GM18499 (cell line): Measurements from ENCODE around the gene ZNF384.
"Not testable (repeated sequence)": the region's sequence is repeated elsewhere in the genome, so short reads cannot be mapped to it uniquely, and the experiment has no call there.

Source experiments
- ATAC-seq: cut with Tn5 transposase; IDR thresholded peaks from one replicate; pipeline ENCODE4 v1.9.1; 2021; ENCODE audit warnings: moderate number of reproducible peaks; ENCODE audit not compliant: insufficient read depth, unreplicated experiment

ZNF384 gene

DNA sequence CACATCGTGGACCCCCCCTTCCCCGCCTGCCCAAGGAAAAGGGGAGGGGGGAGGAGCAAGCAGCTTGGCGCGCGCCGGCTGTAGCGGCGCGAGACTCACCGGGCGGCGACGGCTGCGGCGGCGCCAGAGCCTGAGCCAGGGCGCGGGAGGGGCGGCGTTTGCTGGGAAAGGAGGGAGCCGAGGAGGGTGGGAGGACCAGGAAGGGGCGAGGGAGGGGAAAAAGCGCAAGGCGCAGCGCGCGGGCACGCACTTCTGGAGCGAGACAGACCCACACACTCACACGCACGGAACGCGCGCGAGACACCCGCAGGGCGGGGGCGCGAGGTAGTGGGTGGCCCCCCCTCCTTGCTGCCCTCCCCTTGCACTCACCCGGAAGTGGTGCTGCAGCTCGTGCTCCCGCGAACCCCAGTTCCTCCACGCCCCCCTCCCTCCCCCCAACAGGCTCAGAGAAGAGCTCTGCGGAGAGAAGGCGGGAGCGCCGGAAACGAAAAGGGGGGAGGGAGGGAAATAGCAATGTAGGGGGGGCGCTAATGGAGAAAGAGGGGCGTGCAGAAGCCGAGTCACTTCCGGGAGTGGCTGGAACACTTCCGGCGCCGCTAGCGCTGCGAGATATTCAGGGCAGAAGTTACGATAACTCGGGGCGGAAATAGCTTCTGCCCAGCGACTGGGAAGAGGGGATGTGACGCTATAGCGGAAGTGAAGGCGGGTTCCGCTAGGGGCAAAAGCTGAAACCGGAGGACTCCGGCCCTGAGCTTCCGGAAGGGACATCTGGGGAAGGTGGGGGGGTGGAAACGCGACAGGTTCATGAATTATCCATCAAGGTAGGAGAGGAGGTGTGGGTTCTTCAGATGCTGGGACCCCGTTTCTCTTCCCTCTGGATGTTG is at the start of gene ZNF384:
Gene ZNF384, minus strand, starts transcription at position 377 of the 884 bp plus-strand sequence. CDS start 9,855 bp downstream, outside the sequence.
- ATAC-seq = no peak

DNA sequence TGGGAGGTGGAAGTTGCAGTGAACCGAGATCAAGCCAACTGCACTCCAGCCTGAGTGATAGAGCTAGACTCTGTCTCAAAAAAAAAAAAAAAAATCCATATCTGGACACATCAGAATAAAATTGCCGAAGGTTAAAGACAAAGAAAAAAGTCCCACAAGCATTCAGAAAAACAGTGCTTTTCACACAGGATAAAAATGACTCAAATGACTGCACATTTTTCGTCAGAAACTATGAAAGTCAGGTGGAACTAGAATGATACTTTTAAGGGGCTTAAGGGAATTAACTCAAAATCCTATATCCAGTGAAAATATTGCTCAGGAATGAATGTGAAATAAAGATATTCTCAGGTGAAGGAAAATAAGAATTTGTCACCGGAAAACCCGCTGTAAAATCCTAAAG is 47.6 kb upstream of the ZNF384 start:
- ATAC-seq = no peak

DNA sequence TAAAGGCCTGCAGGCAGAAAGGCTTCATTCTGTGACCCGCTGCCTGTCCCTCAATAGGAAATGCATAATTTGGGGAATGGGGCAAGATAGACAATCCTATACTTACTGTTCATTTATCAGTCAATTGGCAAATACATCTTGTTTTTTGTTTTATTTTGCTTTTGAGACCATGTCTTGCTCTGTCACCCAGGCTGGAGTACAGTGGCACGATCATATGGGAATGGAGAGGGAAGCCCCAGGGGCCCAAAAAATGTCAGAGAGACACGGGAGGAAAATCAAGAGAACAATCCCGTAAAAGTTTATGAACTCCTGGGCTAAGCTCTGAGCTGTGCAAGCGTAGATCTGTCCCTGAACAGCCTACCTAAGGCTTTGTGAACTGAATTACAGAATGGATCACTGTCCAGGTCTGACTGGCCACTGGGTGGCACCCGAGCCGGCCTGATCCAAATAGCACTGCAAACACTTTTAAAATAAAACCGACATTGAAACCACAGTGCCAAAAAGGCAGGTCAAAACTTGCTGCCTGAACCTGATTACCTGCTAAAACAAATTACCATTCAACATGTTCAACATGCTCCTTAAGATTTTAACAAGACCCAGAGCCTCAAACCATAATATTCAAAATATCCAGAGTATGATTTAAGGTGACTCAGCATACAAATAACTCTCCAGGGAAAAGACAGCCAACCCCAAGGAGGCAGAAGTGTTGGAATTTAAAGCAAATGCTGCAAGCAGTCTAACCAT is 46.4 kb upstream of the ZNF384 start:
- ATAC-seq = no peak

DNA sequence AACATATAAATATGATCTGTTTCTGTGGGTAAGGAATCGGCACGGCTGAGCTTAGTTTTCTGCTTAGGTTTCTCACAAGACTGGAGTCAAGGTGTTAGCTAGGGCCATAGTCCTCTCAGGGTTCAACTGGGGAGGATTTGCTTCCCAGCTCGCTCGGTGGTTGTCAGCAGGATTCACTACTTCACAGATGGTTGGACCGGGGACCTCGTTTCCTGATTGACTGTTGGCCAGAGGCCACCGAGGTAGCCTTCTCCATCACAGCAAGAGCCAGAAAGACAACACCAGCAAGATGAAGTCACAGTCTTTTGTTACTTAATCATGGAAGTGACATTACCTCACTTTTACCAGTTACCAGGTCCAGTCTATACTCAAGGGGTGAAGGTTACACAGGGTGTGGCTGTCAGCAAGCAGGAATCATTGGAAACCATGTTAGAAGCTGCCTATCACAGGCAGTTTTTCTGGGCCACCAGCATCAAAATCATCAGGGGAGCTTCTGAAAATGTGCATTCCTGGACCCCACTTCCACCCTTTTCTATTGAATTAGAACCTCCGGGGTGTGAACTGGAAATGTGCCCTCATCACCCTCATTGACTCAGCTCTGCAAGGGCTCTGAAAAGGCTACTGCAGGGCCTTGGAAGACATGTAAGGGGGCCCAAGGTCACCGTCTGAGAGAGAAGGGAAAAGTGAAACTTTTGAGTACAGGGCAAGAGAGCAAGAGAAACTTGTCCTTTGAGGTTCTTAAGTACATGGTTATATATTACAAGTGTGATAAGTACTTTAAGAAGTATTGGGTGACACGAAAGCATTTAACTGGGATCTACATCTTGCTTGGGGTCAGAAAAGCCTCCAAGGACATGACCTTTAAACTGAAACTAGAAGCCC is 45.6 kb upstream of the ZNF384 start:
- no peak for ATAC-seq

DNA sequence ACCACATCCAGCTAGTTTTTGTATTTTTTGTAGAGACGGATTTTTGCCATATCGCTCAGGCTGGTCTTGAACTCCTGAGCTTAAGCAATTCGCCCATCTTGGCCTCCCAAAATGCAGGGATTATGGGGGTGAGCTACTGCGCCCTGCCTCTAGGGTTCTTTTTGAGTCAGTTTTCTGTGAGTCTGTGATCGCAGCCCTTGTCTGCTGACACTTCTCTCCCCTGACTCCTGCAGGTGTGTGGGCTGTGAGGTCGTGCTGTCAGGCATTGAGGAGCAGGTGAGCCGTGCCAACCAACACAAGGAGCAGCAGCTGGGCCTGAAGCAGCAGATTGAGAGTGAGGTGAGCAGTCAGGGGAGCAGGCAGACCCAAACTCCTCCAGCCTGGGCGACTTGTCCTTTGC is 41.0 kb upstream of the ZNF384 start:
- ATAC-seq = no peak

DNA sequence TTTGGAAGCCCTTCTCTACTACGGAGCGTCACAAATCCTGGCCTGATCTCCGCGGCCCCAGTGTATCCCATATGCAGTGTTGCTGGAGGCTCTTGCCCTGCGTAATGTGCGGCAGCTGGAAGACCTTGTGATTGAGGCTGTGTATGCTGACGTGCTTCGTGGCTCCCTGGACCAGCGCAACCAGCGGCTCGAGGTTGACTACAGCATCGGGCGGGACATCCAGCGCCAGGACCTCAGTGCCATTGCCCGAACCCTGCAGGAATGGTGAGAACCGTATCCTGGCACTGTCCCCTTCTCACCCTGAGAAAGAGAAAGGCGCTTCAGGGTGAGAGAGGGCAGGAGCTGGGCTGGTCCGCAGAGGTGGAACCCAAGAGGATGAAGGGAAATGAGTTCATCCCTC is 40.0 kb upstream of the ZNF384 start:
- ATAC-seq = no peak

DNA sequence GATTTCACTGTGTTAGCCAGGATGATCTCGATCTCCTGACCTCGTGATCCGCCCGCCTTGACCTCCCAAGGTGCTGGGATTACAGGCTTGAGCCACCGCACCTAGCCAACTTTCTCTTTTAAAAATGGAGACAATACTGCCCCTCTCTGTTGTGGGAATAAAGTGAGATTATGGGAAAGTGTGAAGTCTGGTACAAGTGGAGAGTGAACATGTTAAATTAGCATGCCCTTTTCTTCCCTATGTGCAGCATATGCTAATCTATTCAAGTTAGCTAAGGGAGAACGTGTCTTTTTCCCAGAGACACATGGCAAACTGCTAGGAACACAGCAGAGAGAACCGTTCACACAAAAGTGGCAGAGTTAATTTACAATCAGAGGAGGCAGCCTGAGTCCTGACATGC is 36.2 kb upstream of the ZNF384 start:
- ATAC-seq = no peak

DNA sequence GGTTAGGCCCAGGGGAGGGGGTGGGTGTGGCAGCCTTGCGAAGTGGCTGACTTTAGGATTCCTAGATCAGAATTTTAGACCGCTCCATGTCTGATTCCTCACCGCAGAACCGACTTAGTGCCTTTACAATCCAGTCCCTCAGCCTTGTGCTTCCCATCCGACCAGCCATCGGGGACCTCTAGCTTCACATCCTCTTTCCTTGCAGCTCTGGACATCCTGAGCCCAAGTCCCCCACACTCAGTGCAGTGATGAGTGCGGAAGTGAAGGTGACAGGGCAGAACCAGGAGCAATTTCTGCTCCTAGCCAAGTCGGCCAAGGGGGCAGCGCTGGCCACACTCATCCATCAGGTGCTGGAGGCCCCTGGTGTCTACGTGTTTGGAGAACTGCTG is 35.2 kb upstream of the ZNF384 start:
- peak; percentile 6 for ATAC-seq

DNA sequence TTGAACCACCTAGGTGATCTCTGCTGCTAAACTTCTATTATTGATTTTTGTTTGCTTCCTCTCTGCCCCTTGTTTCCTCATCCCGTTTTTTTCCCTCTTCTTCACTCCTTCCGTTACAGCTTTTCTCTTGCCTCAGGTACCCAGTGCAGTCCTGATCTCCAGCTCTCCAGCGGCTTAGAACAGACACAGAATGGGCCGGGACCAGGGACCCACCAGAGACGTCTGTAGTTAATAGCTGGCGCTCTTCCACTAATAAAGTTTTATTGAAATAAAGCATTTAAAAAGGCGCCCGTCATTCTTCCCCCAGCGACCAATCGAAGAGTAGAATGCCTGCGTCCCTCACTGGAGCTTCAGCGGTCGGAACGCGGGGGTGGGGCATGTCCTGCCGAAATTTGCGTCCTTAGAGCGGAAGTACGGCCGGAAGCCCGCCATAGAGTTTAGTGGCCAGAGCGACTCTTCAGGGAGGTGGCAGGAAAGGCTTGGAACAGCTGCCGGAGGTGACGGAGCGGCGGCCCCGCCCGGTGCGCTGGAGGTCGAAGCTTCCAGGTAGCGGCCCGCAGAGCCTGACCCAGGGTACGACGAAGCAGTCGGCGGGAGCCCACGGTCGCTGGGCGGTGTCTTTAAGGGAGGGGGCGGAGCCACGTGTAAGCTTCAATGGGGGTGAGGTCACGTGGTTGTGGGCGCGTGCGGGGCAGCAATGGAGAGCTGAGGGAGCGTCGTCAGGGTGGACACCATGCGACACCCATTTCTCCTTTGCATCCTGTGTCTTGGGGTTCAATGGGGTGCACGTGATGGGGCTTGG is 34.6 kb upstream of the ZNF384 start, which contains the start of gene COPS7A:
Gene COPS7A, plus strand, starts transcription at position 440 of the 802 bp plus-strand sequence. CDS start 611 bp downstream, outside the sequence.
- peak; percentile 87 for ATAC-seq

DNA sequence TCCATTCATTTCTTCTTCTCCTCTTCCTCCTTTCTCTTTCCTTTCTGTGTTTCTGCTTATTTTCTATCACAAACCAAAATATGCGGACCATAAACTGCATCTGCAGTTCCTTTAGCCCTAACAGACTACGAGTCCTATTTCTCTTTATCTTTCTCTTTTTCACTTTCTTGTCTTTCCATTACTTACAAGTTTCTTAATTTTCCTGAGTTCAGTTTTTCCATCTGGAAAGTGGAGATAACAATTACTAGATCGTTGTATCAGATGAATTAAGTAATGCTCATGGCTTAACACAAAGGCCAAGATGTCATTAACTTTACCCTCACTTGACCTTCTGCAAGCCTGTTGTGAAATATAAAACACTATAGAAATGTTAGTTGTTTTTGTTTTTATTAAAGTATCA is 33.7 kb upstream of the ZNF384 start:
- ATAC-seq = no peak

DNA sequence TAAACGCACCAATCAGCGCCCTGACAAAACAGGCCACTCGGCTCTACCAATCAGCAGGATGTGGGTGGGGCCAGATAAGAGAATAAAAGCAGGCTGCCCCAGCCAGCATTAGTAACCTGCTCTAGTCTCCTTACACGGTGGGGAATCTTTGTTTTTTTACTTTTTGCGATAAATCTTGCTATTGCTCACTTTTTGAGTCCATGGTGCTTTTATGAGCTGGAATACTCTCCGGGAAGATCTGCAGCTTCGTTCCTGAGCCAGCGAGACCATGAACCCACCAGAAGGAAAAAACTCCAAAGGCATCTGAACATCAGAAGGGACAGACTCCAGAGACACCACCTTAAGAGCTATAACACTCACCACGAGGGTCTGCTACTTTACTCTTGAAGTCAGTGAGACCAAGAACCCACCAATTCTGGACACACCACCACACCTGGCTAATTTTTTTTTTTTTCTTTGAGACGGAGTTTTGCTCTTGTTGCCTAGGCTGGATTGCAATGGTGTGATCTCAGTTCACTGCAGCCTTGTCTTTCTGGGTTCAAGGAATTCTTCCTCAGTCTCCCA is 27.8 kb upstream of the ZNF384 start:
- no peak for ATAC-seq

DNA sequence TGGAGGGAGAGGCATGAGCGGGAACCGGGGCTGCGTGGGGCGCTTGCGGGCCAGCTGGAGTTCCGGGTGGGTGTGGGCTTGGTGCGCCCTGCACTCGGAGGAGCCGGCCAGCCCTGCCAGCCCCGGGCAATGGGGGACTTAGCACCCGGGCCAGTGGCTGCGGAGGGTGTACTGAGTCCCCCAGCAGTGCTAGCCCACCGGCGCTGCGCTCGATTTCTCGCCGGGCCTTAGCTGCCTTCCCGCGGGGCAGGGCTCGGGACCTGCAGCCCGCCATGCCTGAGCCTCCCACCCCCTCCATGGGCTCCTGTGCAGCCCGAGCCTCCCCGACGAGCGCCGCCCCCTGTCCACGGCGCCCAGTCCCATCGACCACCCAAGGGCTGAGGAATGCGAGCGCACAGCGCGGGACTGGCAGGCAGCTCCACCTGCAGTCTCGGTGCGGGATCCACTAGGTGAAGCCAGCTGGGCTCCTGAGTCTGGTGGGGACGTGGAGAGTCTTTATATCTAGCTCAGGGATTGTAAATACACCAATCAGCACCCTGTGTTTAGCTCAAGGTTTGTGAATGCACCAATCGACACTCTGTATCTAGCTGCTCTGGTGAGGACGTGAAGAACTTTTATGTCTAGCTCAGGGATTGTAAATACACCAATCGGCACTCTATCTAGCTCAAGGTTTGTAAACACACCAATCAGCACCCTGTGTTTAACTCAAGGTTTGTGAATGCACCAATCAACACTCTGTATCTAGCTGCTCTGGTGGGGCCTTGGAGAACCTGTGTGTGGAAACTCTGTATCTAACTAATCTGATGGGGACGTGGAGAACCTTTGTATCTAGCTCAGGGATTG is 27.1 kb upstream of the ZNF384 start:
- not testable (repeated sequence) for ATAC-seq

DNA sequence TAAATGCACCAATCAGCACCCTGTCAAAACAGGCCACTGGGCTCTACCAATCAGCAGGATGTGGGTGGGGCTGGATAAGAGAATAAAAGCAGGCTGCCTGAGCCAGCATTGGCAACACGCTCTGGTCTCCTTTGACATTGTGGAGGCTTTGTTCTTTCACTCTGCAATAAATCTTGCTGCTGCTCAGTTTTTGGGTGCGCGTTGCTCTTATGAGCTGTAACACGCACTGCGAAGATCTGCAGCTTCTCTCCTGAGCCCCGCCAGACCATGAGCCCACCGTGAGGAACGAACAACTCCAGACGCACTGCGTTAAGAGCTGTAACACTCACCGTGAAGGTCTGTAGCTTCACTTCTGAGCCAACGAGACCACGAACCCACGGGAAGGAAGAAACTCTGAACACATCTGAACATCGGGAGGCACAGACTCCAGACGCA is 19.8 kb upstream of the ZNF384 start:
- no peak for ATAC-seq

DNA sequence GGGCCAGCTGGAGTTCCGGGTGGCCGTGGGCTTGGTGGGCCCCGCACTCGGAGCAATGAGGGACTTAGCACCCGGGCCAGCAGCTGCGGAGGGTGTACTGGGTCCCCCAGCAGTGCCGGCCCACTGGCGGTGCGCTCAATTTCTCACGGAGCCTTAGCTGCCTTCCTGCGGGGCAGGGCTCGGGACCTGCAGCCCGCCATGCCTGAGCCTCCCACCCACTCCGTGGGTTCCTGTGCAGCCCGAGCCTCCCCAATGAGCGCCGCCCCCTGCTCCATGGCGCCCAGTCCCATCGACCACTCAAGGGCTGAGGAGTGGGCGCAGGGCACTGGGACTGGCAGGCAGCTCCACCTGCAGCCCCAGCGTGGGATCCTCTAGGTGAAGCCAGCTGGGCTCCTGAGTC is 19.2 kb upstream of the ZNF384 start:
- not testable (repeated sequence) for ATAC-seq

DNA sequence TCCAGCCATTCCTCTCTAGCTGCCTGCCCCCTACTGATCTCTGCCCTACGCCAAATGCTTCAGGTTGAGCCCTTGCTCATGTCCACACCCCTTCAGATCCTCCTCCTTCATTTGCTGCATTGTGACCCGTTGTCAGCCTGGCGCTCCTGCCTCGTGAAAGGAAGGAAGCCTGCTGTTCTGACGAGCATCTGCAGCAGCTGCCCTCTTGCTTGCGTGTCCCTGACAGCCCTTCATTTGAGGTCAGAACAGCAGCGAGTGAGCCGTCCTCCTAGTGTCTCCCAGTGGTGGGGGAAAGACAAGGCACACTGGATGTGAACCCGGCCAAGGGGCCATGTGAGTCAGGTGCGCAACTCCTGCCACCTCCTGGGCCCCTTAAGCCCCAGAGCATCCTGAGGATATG is 14.5 kb upstream of the ZNF384 start:
- ATAC-seq = no peak

DNA sequence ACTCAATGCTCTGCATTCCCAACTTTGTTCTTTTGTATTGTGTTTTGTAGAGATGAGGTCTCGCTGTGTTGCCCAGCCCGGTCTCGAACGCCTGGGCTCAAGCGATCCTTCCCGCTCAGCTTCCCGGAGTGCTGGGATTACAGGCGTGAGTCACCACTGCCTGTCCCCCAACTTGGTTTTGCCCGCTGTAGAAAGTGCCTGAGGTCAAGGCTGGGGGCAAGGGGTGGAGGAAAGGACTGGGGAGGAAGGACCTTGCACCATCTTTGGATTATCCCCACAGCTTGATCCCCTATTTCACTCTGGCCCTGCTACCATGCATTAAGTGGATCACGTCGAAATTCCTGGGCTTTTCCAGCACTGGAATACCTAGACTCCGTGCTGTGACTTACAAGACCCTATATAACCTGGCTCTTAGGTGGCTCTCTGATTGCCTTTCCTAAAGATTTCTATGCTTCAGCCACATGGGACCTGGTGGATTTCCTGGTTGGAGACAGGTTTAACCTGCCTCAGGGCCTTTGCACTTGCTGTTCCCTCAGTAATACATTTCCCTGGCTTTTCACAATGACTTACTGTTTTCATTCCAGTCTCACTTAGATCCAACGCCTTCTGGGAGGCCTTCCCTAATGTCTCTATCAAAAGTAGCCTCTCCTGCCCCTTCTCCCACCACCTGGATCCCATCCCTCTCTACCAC is 12.0 kb upstream of the ZNF384 start:
- no peak for ATAC-seq

DNA sequence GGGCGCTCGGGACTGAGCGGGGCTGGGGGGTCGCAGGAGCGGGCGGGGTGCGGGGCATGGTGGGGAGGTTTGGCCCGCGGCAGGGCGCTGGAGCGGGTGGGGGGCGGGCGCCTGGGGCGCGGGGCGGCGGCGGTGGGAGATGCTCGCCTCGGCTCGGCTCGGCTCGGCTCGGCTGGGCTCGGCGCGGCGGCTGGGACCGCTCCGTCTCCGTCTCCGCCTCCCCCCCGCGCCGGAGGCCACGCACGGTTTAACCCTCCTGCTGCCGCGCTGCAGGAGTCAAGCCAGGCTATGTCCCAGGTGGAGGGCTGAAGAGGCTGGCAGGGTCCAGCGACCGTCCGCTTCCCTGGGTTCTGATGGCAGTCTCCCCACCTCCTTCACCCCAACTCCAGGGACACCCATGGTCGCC is 11.5 kb upstream of the ZNF384 start, which contains the start of gene PIANP:
Gene PIANP, minus strand, starts transcription at position 170 of the 406 bp plus-strand sequence. CDS start 2,754 bp downstream, outside the sequence.
- no peak for ATAC-seq
